Memory B cell (primary cell): Measurements from ENCODE around the gene EYA2.

Source experiments
- ATAC-seq: fragments of 150-1000 bp; cut with Tn5 transposase; 2 replicates; pipeline ENCODE4 v1.10.0; 2021; ENCODE audit warnings: low read depth, mild to moderate bottlenecking, moderate library complexity
- DNase-seq, 2 donors: peaks; one replicate each; pipeline ENCODE4 v3.0.0; 2022; ENCODE audit warnings: low spot score in 2 of 2
- H3K27ac Mint-ChIP-seq: one replicate; pipeline ENCODE4 v1.8.0; 2022; ENCODE audit warnings: mild to moderate bottlenecking, moderate library complexity, mixed read lengths
- H3K27me3 Mint-ChIP-seq: one replicate; pipeline ENCODE4 v1.8.0; 2022; ENCODE audit warnings: mixed read lengths
- H3K36me3 Mint-ChIP-seq: one replicate; pipeline ENCODE4 v1.8.0; 2022; ENCODE audit warnings: mild to moderate bottlenecking, mixed read lengths
- H3K4me1 Mint-ChIP-seq: one replicate; pipeline ENCODE4 v1.8.0; 2022; ENCODE audit warnings: mixed read lengths
- H3K4me3 Mint-ChIP-seq: one replicate; pipeline ENCODE4 v1.8.0; 2022; ENCODE audit warnings: mild to moderate bottlenecking, moderate library complexity, mixed read lengths
- H3K9me3 Mint-ChIP-seq: one replicate; pipeline ENCODE4 v1.8.0; 2022; ENCODE audit warnings: mixed read lengths

Gene EYA2

GRCh38 chr20:46894579-46894958 is at the start of gene EYA2:
EYA2 (plus strand) TSS chr20:46894843; CDS start chr20:46990011, 95,168 bp downstream.
- Mint-ChIP-seq H3K27ac (peak within 1 kb of the TSS; percentile 41), H3K9me3 (peaks cover 5% of the 10 kb centered on the region), H3K4me1 (peaks cover 5% of the 10 kb centered on the region), H3K4me3 (peak within 1 kb of the TSS; percentile 85), H3K36me3 (no peaks in the 10 kb centered on the region), H3K27me3 (peaks cover 16% of the 10 kb centered on the region)
- ATAC-seq (peak; percentile 53), DNase-seq (no peak)

- Mint-ChIP-seq H3K4me1 (no peaks in the 10 kb centered on the region), H3K9me3 (peaks cover 5% of the 10 kb centered on the region), H3K27me3 (peaks cover 13% of the 10 kb centered on the region), H3K36me3 (no peaks in the 10 kb centered on the region), H3K27ac (no peak overlapping the region), H3K4me3 (no peak overlapping the region)
- no peak for ATAC-seq
- no peak for DNase-seq
Observed at GRCh38 chr20:46844965-46845364, 49.7 kb upstream of the EYA2 start.

- H3K27ac Mint-ChIP-seq = no peak overlapping the region
- no peak for ATAC-seq
- no peak for DNase-seq
- H3K4me1 Mint-ChIP-seq = no peaks in the 10 kb centered on the region
- peaks cover 15% of the 10 kb centered on the region for H3K27me3 Mint-ChIP-seq
- H3K9me3 Mint-ChIP-seq = peaks cover 8% of the 10 kb centered on the region
- H3K36me3 Mint-ChIP-seq = no peaks in the 10 kb centered on the region
- H3K4me3 Mint-ChIP-seq = no peak overlapping the region
Observed at GRCh38 chr20:46849269-46849668, 45.4 kb upstream of the EYA2 start.

GRCh38 chr20:46849751-46850150 is 44.9 kb upstream of the EYA2 start:
- no peak for DNase-seq
- H3K27me3 Mint-ChIP-seq = peaks cover 12% of the 10 kb centered on the region
- H3K27ac Mint-ChIP-seq = no peak overlapping the region
- no peaks in the 10 kb centered on the region for H3K4me1 Mint-ChIP-seq
- no peak for ATAC-seq
- no peak overlapping the region for H3K4me3 Mint-ChIP-seq
- peaks cover 8% of the 10 kb centered on the region for H3K9me3 Mint-ChIP-seq
- no peaks in the 10 kb centered on the region for H3K36me3 Mint-ChIP-seq

GRCh38 chr20:46850416-46850815 is 44.2 kb upstream of the EYA2 start:
- Mint-ChIP-seq H3K27me3 (peaks cover 12% of the 10 kb centered on the region), H3K9me3 (peaks cover 8% of the 10 kb centered on the region), H3K27ac (no peak overlapping the region), H3K36me3 (no peaks in the 10 kb centered on the region), H3K4me1 (no peaks in the 10 kb centered on the region), H3K4me3 (no peak overlapping the region)
- DNase-seq = no peak
- ATAC-seq = no peak

- H3K4me1 Mint-ChIP-seq = no peaks in the 10 kb centered on the region
- no peak for DNase-seq
- H3K36me3 Mint-ChIP-seq = no peaks in the 10 kb centered on the region
- no peak for ATAC-seq
- H3K27me3 Mint-ChIP-seq = peaks cover 12% of the 10 kb centered on the region
- peaks cover 11% of the 10 kb centered on the region for H3K9me3 Mint-ChIP-seq
- no peak overlapping the region for H3K27ac Mint-ChIP-seq
- no peak overlapping the region for H3K4me3 Mint-ChIP-seq
Observed at GRCh38 chr20:46850896-46851295, 43.7 kb upstream of the EYA2 start.

- ATAC-seq (no peak), DNase-seq (no peak)
- H3K36me3 Mint-ChIP-seq = no peaks in the 10 kb centered on the region
- H3K27ac Mint-ChIP-seq = no peak overlapping the region
- H3K4me3 Mint-ChIP-seq = no peak overlapping the region
- no peaks in the 10 kb centered on the region for H3K4me1 Mint-ChIP-seq
- peaks cover 11% of the 10 kb centered on the region for H3K9me3 Mint-ChIP-seq
- peaks cover 12% of the 10 kb centered on the region for H3K27me3 Mint-ChIP-seq
Observed at GRCh38 chr20:46851746-46852145, 42.9 kb upstream of the EYA2 start.

GRCh38 chr20:46852313-46852712 is 42.3 kb upstream of the EYA2 start:
- H3K27me3 Mint-ChIP-seq = peaks cover 12% of the 10 kb centered on the region
- no peak overlapping the region for H3K4me3 Mint-ChIP-seq
- DNase-seq (no peak), ATAC-seq (no peak)
- H3K27ac Mint-ChIP-seq = no peak overlapping the region
- peaks cover 11% of the 10 kb centered on the region for H3K9me3 Mint-ChIP-seq
- H3K36me3 Mint-ChIP-seq = no peaks in the 10 kb centered on the region
- no peaks in the 10 kb centered on the region for H3K4me1 Mint-ChIP-seq

GRCh38 chr20:46853926-46854325 is 40.7 kb upstream of the EYA2 start:
- Mint-ChIP-seq H3K27ac (no peak overlapping the region), H3K9me3 (peaks cover 10% of the 10 kb centered on the region), H3K27me3 (peaks cover 11% of the 10 kb centered on the region), H3K4me1 (no peaks in the 10 kb centered on the region), H3K36me3 (no peaks in the 10 kb centered on the region), H3K4me3 (no peak overlapping the region)
- ATAC-seq (no peak), DNase-seq (no peak)

- no peaks in the 10 kb centered on the region for H3K36me3 Mint-ChIP-seq
- H3K27me3 Mint-ChIP-seq = peaks cover 2% of the 10 kb centered on the region
- H3K4me3 Mint-ChIP-seq = no peak overlapping the region
- ATAC-seq (no peak), DNase-seq (no peak)
- H3K27ac Mint-ChIP-seq = no peak overlapping the region
- peaks cover 6% of the 10 kb centered on the region for H3K9me3 Mint-ChIP-seq
- H3K4me1 Mint-ChIP-seq = no peaks in the 10 kb centered on the region
Observed at GRCh38 chr20:46857061-46857831, 37.4 kb upstream of the EYA2 start.

- H3K9me3 Mint-ChIP-seq = peaks cover 5% of the 10 kb centered on the region
- H3K27ac Mint-ChIP-seq = no peak overlapping the region
- peaks cover 13% of the 10 kb centered on the region for H3K27me3 Mint-ChIP-seq
- no peak overlapping the region for H3K4me3 Mint-ChIP-seq
- peaks cover 3% of the 10 kb centered on the region for H3K36me3 Mint-ChIP-seq
- no peaks in the 10 kb centered on the region for H3K4me1 Mint-ChIP-seq
- DNase-seq = no peak
- ATAC-seq = no peak
Observed at GRCh38 chr20:46865824-46866223, 28.8 kb upstream of the EYA2 start.

- no peak overlapping the region for H3K27ac Mint-ChIP-seq
- peaks cover 5% of the 10 kb centered on the region for H3K9me3 Mint-ChIP-seq
- no peaks in the 10 kb centered on the region for H3K4me1 Mint-ChIP-seq
- H3K4me3 Mint-ChIP-seq = no peak overlapping the region
- peaks cover 16% of the 10 kb centered on the region for H3K27me3 Mint-ChIP-seq
- H3K36me3 Mint-ChIP-seq = peaks cover 2% of the 10 kb centered on the region
- ATAC-seq (no peak), DNase-seq (no peak)
Observed at GRCh38 chr20:46870041-46870440, 24.6 kb upstream of the EYA2 start.

- no peak for DNase-seq
- Mint-ChIP-seq H3K9me3 (peaks cover 5% of the 10 kb centered on the region), H3K36me3 (peaks cover 2% of the 10 kb centered on the region), H3K27me3 (peaks cover 16% of the 10 kb centered on the region), H3K4me3 (no peak overlapping the region), H3K27ac (no peak overlapping the region), H3K4me1 (no peaks in the 10 kb centered on the region)
- ATAC-seq = no peak
Observed at GRCh38 chr20:46872328-46873211, 22.1 kb upstream of the EYA2 start.

- ATAC-seq = no peak
- no peak for DNase-seq
- Mint-ChIP-seq H3K27me3 (peaks cover 9% of the 10 kb centered on the region), H3K4me3 (no peak overlapping the region), H3K27ac (no peak overlapping the region), H3K36me3 (no peaks in the 10 kb centered on the region), H3K9me3 (no peaks in the 10 kb centered on the region), H3K4me1 (no peaks in the 10 kb centered on the region)
Observed at GRCh38 chr20:46875059-46875458, 19.6 kb upstream of the EYA2 start.
